Esophagus muscularis mucosa (tissue), 4 donors: Measurements from ENCODE around the gene ADAMTS1. TPM values are rescaled to one million over a fixed set of nuclear protein-coding genes. Genes with fewer than 3 reads are reported as not detected.

Source experiments
- DNase-seq: peaks from one replicate; pipeline ENCODE4 v3.0.0-alpha.2; 2017; ENCODE audit errors: extremely low spot score
- H3K27ac ChIP-seq, 4 donors: fragments of 200-600 bp; sonication (generic); replicated peaks in 1 of 4; 1 replicate in 3 of 4; 2 replicates in 1 of 4; pipeline ENCODE4 v1.5.1; 2016 to 2019; ENCODE audit warnings: mild to moderate bottlenecking in 1 of 4
- H3K27me3 ChIP-seq, 4 donors: fragments of 200-600 bp; sonication (generic); one replicate each; pipeline versions ENCODE4 v1.5.1 to v1.6.0; 2016 to 2019
- H3K36me3 ChIP-seq, 4 donors: fragments of 200-600 bp; sonication (generic); one replicate each; pipeline ENCODE4 v1.5.1; 2016 to 2019
- H3K4me1 ChIP-seq, 4 donors: fragments of 200-600 bp; sonication (generic); one replicate each; pipeline ENCODE4 v1.5.1; 2016 to 2019
- H3K4me3 ChIP-seq, 4 donors: fragments of 200-600 bp; sonication (generic); 1 replicate in 2 of 4; 2 replicates in 2 of 4; pipeline ENCODE4 v1.5.1; 2016 to 2019; ENCODE audit warnings: mild to moderate bottlenecking in 4 of 4, moderate library complexity in 1 of 4
- H3K9me3 ChIP-seq, 4 donors: fragments of 200-600 bp; sonication (generic); 1 replicate in 3 of 4; 2 replicates in 1 of 4; pipeline ENCODE4 v1.5.1; 2016 to 2019
- CTCF ChIP-seq, 3 experiments: fragments of 200-600 bp in 2 of 3; fragments of 450-650 bp in 1 of 3; sonication (generic) in 2 of 3; IDR thresholded peaks; one replicate each; pipeline ENCODE4 v1.5.1; 2017 to 2019; ENCODE audit warnings: antibody characterized with exemption in 3 of 3, mild to moderate bottlenecking in 2 of 3, moderate library complexity in 1 of 3
- EP300 ChIP-seq: sonication (generic); formaldehyde crosslinking; IDR thresholded peaks from one replicate; pipeline ENCODE4 v1.6.1; 2017; ENCODE audit warnings: antibody characterized with exemption
- POLR2A ChIP-seq: fragments of 450-650 bp; IDR thresholded peaks from one replicate; pipeline ENCODE4 v1.6.1; 2017; ENCODE audit warnings: antibody characterized with exemption, moderate library complexity, mild to moderate bottlenecking, low read depth
- POLR2AphosphoS5 ChIP-seq, 2 donors: sonication (generic); formaldehyde crosslinking; IDR thresholded peaks; one replicate each; pipeline ENCODE4 v1.6.1; 2017; ENCODE audit warnings: antibody characterized with exemption in 2 of 2
- WGBS: methylation state at CpG from one replicate; pipeline ENCODE4 v1.1.5; 2018; 5-methylcytosine and 5-hydroxymethylcytosine counted together
- intact Hi-C: fragments of 100-400 bp; cut with DNase I; formaldehyde crosslinking; loops from one replicate; pipeline ENCODE4 v1.15.1; 2023
- total RNA-seq, 4 donors: library from RNA; depleted of rRNA; stranded (reverse); fragments of >200 nt; gene quantifications; one replicate each; pipeline versions ENCODE4 v1.1.0 to v1.2.1, GENCODE V29; 2016

ADAMTS1 gene
- total RNA-seq, 4 donors from 2014 or later: 60.6 to 164 (median 123) TPM

GRCh38 chr21:26847002-26847401 lies 1.8 kb upstream of the ADAMTS1 start:
- TF ChIP-seq CTCF (IDR thresholded peaks at IDR 0.05): no peak
- no peak for TF ChIP-seq POLR2A
- TF ChIP-seq EP300: no peak
- intact Hi-C loops: loop anchor here (2.0 to 5.0 kb wide), 2 partner anchors 854 to 1900 kb away; no protein-coding TSS in a partner anchor
- DNase-seq: no peak
- 51% methylated on average over 13 of the region's 13 CpGs for WGBS
- Histone ChIP-seq H3K4me3 (peak overlapping the region; percentile 70 to 85 (median 78)), H3K27ac (peak overlapping the region; percentile 94 to 97 (median 96)), H3K4me1 (peaks cover 13 to 29% (median 25%) of the 10 kb centered on the region in 4 donors), H3K27me3 (no peaks in the 10 kb centered on the region), H3K9me3 (no peaks in the 10 kb centered on the region), H3K36me3 (peaks cover 0 to 19% (median 4%) of the 10 kb centered on the region in 4 donors)

GRCh38 chr21:26846036-26846931 lies 1.1 kb upstream of the ADAMTS1 start:
- peak overlapping the region; percentile 70 to 85 (median 78) for H3K4me3 ChIP-seq
- no peaks in the 10 kb centered on the region for H3K9me3 ChIP-seq
- peaks cover 0 to 26% (median 11%) of the 10 kb centered on the region in 4 donors for H3K36me3 ChIP-seq
- intact Hi-C loops: loop anchor here (2.0 to 5.0 kb wide), 2 partner anchors 855 to 1901 kb away; no protein-coding TSS in a partner anchor
- DNase-seq: no peak
- WGBS: 4% methylated on average over 49 of the region's 50 CpGs
- TF ChIP-seq POLR2AphosphoS5 (IDR thresholded peaks at IDR 0.05): peak in 1 of 2 donors; percentile 84
- peak in 1 of 3 experiments; percentile 50 for TF ChIP-seq CTCF (IDR thresholded peaks at IDR 0.05)
- TF ChIP-seq POLR2A: peak; percentile 35
- no peak for TF ChIP-seq EP300
- no peaks in the 10 kb centered on the region for H3K27me3 ChIP-seq
- H3K4me1 ChIP-seq: peaks cover 17 to 36% (median 32%) of the 10 kb centered on the region in 4 donors
- H3K27ac ChIP-seq: peak overlapping the region; percentile 94 to 97 (median 96)

GRCh38 chr21:26845759-26846035 lies 488 bp upstream of the ADAMTS1 start:
- WGBS: 1% methylated on average over 7 of the region's 7 CpGs
- DNase-seq: no peak
- intact Hi-C loops: loop anchor here (2.0 to 5.0 kb wide), 2 partner anchors 855 to 1902 kb away; no protein-coding TSS in a partner anchor
- Histone ChIP-seq H3K4me3 (peak overlapping the region; percentile 70 to 85 (median 78)), H3K27ac (peak overlapping the region; percentile 94 to 97 (median 96)), H3K4me1 (peaks cover 17 to 42% (median 38%) of the 10 kb centered on the region in 4 donors), H3K36me3 (peaks cover 0 to 32% (median 17%) of the 10 kb centered on the region in 4 donors), H3K9me3 (no peaks in the 10 kb centered on the region), H3K27me3 (no peaks in the 10 kb centered on the region)
- TF ChIP-seq POLR2A (no peak), EP300 (no peak), CTCF (IDR thresholded peaks at IDR 0.05) (no peak), POLR2AphosphoS5 (IDR thresholded peaks at IDR 0.05) (no peak)

- WGBS: 0% methylated on average over 10 of the region's 96 CpGs
- Histone ChIP-seq H3K4me1 (peaks cover 27 to 48% (median 44%) of the 10 kb centered on the region in 4 donors), H3K9me3 (no peaks in the 10 kb centered on the region), H3K36me3 (peaks cover 9 to 44% (median 30%) of the 10 kb centered on the region in 4 donors), H3K27me3 (no peaks in the 10 kb centered on the region), H3K4me3 (peak overlapping the region; percentile 70 to 85 (median 78)), H3K27ac (peak overlapping the region; percentile 94 to 97 (median 96))
- intact Hi-C loops: loop anchor here (5.0 kb wide), 2 partner anchors 72 to 1903 kb away; no protein-coding TSS in a partner anchor
- no peak for DNase-seq
- TF ChIP-seq CTCF (IDR thresholded peaks at IDR 0.05) (peak in 1 of 3 experiments; percentile 1), EP300 (no peak)
Measured at GRCh38 chr21:26844258-26845065, 747 bp downstream of the ADAMTS1 start.
